ENCODE data around the gene CSN2. TPM values are rescaled to one million over a fixed set of nuclear protein-coding genes. Genes with fewer than 3 reads are reported as not detected.

The CSN2 gene
- total RNA-seq, 1 experiment from 2014 or later = not detected

DNA sequence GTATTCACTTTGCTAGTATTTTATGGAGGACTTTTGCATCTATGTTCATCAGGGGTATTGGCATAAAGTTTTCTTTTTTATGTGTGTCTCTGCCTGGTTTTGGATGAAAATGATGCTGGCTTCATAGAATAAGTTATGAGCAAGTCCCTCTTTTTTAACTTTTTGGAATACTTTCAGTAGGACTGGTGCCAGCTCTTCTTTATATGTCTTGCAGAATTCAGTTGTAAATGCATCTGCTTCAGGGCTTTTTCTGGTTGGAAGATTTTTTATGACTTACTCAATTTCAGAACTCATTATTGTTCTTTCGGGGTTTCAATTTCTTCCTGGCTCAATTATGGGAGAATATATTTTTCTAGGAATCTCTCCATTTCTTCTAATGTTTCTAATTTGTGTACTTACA lies 9.1 kb upstream of the CSN2 start:
- Mint-ChIP-seq H3K27me3 (ENCODE audit: low read depth) (no peaks in the 10 kb centered on the region), H3K9me3 (no peaks in the 10 kb centered on the region), H3K27ac (no peak overlapping the region), H3K36me3 (ENCODE audit: insufficient read depth in 1 of 3, low read depth in 3 of 3) (no peaks in the 10 kb centered on the region), H3K4me1 (peaks cover 0 to 4% of the 10 kb centered on the region in 2 experiments; a peak in 2 of 4 replicates), H3K4me3 (no peak overlapping the region)
- no peak overlapping the region for H4K91ac ChIP-seq (ENCODE audit: insufficient read length, low read depth, low read length)
- H3K4ac ChIP-seq (ENCODE audit: low read depth, low read length) = no peak overlapping the region
- H2BK5ac ChIP-seq (ENCODE audit: insufficient read length, low read length) = no peak overlapping the region
- no peak overlapping the region for H3K14ac ChIP-seq (ENCODE audit: insufficient read depth, low read length)
- no peaks in the 10 kb centered on the region for H3K79me2 ChIP-seq (ENCODE audit: insufficient read depth, low read length)
- H3K56ac ChIP-seq (ENCODE audit: insufficient read length, low read depth, low read length) = no peak overlapping the region
- no peak for DNase-seq
- H3K9ac ChIP-seq (ENCODE audit: extremely low read depth, insufficient read length, low read length) = no peak overlapping the region
- no peak overlapping the region for H2BK15ac ChIP-seq (ENCODE audit: low read depth, low read length)
- no peak overlapping the region for H3K23ac ChIP-seq (ENCODE audit: insufficient read length, low read depth, low read length)
- no peak overlapping the region for H2AFZ ChIP-seq (ENCODE audit: low read length)
- no peak overlapping the region for H3K4me2 ChIP-seq (ENCODE audit: insufficient read depth, insufficient read length, low read length)
- no peak overlapping the region for H2BK120ac ChIP-seq (ENCODE audit: low read depth, low read length, poor library complexity, severe bottlenecking)
- H3K4me1 ChIP-seq (ENCODE audit: insufficient read depth, low read length) = no peaks in the 10 kb centered on the region
- H3K27me3 ChIP-seq (ENCODE audit: insufficient read depth, low read length) = no peaks in the 10 kb centered on the region
- no peak overlapping the region for H3T11ph ChIP-seq (ENCODE audit: low read length)
- H4K8ac ChIP-seq (replicated peaks; ENCODE audit: insufficient read length, low read depth, low read length) = no peak overlapping the region
- H2BK20ac ChIP-seq (ENCODE audit: low read depth, low read length, poor library complexity, severe bottlenecking) = no peak overlapping the region
- H2BK12ac ChIP-seq (ENCODE audit: insufficient read length, low read depth, low read length) = no peak overlapping the region
- no peaks in the 10 kb centered on the region for H4K20me1 ChIP-seq (ENCODE audit: control insufficient read depth, insufficient read depth, insufficient read length)
- no peaks in the 10 kb centered on the region for H3K79me1 ChIP-seq (ENCODE audit: insufficient read depth, low read depth, low read length, poor library complexity, severe bottlenecking)
- TF ChIP-seq, protein P1, sequence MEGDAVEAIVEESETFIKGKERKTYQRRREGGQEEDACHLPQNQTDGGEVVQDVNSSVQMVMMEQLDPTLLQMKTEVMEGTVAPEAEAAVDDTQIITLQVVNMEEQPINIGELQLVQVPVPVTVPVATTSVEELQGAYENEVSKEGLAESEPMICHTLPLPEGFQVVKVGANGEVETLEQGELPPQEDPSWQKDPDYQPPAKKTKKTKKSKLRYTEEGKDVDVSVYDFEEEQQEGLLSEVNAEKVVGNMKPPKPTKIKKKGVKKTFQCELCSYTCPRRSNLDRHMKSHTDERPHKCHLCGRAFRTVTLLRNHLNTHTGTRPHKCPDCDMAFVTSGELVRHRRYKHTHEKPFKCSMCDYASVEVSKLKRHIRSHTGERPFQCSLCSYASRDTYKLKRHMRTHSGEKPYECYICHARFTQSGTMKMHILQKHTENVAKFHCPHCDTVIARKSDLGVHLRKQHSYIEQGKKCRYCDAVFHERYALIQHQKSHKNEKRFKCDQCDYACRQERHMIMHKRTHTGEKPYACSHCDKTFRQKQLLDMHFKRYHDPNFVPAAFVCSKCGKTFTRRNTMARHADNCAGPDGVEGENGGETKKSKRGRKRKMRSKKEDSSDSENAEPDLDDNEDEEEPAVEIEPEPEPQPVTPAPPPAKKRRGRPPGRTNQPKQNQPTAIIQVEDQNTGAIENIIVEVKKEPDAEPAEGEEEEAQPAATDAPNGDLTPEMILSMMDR (conservative IDR thresholded peaks at IDR 0.05) = no peak
- no CpG with 5 or more reads among the region's 1 CpG for WGBS (ENCODE audit: extremely low coverage, insufficient read length, low lambda C conversion rate)
- H3K9me3 ChIP-seq (ENCODE audit: control insufficient read depth, low read depth, low read length) = no peaks in the 10 kb centered on the region
- H3K23me2 ChIP-seq (ENCODE audit: insufficient read length, low read depth, low read length, poor library complexity, severe bottlenecking) = no peaks in the 10 kb centered on the region
- no peak overlapping the region for H3K27ac ChIP-seq (ENCODE audit: insufficient read length, low read depth, low read length)
- H2AK5ac ChIP-seq (ENCODE audit: insufficient read length, low read length) = no peak overlapping the region
- no peak overlapping the region for H4K5ac ChIP-seq (ENCODE audit: insufficient read length, low read depth, low read length)
- no peak overlapping the region for H3K18ac ChIP-seq (ENCODE audit: insufficient read length, low read depth, low read length)
